Dermis blood vessel endothelial cell (primary cell): Measurements from ENCODE around the gene MADD. TPM values are rescaled to one million over a fixed set of nuclear protein-coding genes. Genes with fewer than 3 reads are reported as not detected.
A peak's percentile ranks its signal among the peaks of the same experiment; 100 is the strongest.

ENCODE experiments used
- DNase-seq: peaks from one replicate; pipeline ENCODE4 v3.0.0; 2010
- total RNA-seq: library from RNA; depleted of rRNA; stranded (reverse); fragments of >200 nt; gene quantifications from 2 replicates; pipeline ENCODE4 v1.2.3, GENCODE V29; 2014

MADD gene
- total RNA-seq, result 29.8 and 33.6 TPM in 2 replicates

- DNase-seq, result peak; percentile 91
These were observed at the start of gene MADD for GRCh38 chr11:47269829-47270305. TSS of gene MADD (plus strand) at chr11:47270133.

DNA sequence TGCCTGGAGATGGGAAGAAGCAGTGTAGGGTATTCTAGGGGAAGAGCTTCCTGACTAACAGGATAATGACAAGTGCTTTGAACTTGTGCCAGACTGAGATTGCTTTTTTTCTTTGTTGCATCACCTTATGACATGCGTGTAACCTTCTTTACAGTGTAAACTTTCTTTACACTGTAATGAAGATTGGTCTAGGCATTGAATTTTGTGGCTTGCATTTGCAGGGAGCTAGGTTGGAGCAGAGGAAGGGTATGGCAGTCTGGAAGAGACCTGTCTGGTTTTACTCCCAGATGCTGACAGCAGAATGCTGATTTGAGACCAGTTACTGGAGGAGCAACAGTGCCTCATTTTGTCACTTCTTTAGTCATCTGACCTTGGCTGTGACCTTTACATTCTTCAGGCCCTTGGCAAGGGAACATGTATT lies 49.5 kb upstream of the MADD start:
- DNase-seq, result peak; percentile 85

GRCh38 chr11:47222696-47223095 lies 47.2 kb upstream of the MADD start:
- no peak for DNase-seq

- DNase-seq, result no peak
These were observed 44.2 kb upstream of the MADD start for GRCh38 chr11:47225552-47226400.

DNA sequence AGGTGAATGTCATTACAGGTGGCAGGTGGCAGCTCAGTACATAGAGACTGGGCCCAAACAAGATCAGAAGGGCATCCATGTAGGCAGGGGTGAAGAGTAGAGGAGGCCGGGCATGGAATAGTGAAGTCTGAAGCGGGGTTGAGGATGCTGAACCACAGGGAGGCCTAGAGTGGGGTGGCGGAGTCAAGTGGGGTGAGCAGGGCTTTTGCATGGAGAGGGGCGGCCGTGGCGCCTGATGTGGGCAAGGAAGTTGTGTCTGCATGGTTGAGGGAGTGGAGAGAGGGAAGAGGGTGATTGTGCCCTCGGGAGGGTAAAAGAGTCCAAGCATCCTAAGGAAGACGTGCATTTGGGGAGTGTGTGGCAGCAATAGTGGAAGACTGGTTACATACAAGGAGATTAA lies 40.8 kb upstream of the MADD start:
- no peak for DNase-seq

- DNase-seq, result no peak
These were observed 36.9 kb upstream of the MADD start for GRCh38 chr11:47233051-47233450.

DNA sequence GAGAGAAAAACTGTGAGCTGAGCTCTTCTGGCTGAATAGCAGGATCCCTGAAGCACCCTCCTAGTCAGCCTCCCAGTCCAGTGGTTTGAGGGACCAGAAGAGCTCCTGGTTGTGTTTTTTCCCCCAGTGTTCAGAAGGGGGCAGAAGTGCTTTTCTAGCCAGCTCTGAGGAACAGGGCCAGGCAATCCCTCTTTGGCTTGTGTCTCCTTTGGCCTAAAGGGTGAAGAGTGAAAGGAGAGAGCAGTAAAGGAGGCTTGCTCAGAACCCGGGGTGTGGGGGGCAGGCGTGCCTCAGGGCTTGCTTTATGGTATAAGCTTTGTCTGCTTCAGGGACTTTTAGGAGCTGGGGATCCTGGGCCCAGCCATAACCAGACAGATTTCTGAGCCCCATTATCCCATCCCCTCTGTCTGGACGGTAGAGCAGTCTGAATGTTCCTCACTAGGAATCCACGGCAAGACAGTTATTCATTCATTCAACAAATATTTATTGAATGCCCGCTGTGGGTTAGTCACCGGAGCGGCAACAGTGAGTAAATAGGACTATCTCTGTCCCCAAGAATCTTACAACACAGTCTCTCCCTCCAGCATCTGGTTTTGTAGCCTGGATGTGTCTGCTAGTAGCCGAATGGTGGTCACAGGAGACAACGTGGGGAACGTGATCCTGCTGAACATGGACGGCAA lies 35.8 kb upstream of the MADD start:
- peak; percentile 68 for DNase-seq

DNA sequence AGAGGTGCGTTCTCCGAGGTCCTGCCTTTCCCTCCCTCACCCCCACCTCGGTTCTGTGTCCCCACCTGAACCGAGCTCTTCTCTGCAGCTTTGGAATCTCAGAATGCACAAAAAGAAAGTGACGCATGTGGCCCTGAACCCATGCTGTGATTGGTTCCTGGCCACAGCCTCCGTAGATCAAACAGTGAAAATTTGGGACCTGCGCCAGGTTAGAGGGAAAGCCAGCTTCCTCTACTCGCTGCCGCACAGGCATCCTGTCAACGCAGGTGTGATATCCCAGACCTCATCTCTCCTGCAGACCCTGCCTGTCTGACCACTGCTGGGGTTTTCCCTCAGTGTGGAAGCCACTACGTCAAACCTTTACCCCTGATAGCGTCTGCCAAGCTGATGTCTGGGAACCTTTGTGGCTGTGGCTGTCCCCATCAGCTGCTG lies 35.2 kb upstream of the MADD start:
- peak; percentile 62 for DNase-seq

DNA sequence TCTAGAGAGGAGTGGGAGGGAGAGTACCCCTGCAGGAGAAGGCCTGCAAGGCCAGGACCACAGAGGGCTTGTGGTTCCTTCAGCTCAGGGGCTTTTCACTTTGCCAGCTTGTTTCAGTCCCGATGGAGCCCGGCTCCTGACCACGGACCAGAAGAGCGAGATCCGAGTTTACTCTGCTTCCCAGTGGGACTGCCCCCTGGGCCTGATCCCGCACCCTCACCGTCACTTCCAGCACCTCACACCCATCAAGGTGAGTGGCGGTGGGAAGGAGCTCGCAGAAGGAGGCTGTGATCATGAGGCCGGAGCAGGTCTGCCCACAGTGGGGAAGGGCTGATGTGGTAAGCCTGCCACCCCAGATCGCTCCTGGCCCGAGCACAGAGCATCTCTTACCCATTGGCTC lies 34.8 kb upstream of the MADD start:
- no peak for DNase-seq

DNA sequence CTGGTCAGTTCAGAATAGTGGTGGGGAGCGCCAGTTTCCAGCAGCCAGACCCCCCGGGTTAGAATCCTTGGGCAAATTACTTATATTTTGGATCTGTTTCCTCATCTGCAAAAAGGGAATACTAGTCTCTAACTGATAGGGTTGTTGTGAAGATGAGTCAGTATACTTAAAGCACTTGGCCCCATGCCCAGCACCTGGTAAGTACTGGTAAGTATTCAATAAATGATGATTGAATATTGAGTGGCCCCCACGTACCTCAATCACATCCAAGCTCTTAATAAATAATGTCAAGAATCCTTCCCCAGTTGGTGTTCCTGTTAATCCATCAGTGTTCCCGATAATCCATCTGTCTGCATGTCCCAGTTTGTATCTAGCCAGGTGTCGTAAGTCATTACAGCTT lies 33.5 kb upstream of the MADD start:
- peak; percentile 68 for DNase-seq

DNA sequence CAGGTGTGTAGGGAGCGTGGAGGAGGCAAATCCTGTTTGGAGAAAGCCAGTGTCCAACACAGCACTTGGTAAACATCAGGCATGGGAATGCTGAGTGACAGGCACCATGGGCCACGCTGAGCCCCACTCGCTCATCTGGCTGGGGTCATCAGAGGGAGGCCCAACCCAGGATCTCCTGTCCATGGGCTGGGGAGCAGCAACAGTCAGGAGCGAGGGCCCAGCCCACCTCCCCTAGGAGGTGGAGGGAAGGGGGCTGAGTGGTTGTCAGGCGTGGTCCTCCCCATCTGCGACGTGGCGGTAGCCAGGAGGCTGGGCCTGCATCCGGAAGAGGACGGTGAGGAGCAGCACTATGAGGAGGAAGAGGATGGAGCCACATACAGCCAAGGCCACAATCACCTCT lies 30.1 kb upstream of the MADD start:
- DNase-seq, result no peak

- no peak for DNase-seq
These were observed 28.1 kb upstream of the MADD start for GRCh38 chr11:47241841-47242301.

GRCh38 chr11:47242596-47243192 lies 27.2 kb upstream of the MADD start:
- DNase-seq, result no peak

DNA sequence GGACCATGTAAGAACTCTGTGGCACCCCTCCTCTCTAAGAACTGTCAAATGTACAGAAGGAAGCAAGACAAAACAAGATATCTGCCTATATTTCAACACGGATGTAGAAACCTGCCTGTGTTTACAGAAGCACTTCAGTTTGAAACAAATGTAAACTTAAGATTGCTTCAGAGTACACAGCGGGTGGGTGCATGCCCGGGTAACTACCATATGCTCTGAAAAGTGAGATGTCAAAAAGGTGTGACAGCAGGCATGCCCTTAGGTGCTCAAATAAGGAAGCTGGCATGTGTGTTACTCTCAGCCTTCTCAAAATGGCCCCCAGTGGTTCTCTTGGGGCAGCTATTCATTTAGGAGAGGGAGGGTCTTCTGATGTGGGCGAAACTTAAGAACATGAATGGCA lies 26.5 kb upstream of the MADD start:
- no peak for DNase-seq

DNA sequence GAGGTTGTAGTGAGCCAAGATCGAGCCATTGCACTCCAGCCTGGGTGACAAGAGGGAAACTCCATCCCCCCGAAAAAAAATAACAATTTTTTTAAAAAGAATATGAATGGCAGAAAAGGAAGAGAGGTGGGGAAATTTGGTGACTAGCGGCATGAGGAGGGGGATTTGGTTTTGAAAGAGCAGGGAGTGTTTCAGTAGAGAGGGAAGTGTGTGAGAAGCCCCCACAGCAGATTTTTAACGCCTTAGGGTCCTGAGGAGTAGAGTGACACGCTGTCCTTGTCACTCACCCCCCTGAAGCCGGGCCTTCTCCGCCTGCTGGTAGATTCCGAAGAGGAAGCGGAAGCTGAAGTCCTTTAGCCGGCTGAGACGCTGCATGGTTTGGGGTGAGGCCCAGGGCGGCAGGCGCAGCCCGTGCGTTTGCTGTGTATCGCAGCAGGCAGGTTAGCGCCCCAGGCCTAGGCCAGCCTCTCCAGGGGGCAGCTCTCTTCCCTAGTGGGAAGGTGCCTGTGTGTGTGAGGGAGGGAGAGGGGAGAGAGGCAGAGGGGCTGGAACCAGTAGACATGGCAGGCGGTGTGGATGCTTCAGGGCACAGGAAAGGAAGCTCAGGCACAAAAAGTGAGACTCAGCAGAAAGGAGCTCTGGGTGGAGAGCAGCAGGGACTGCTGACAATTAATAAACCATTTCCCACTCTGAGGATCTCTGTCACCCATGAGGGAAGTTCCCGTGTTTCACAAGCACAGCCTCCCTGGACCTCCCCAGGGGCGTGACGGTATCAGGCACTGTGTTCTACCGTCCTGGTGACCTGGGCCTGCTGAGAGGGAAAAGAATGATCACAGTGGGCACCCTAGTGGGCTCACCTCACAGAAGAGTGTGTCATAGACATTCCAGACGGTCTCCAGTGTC lies 25.2 kb upstream of the MADD start:
- DNase-seq, result no peak

DNA sequence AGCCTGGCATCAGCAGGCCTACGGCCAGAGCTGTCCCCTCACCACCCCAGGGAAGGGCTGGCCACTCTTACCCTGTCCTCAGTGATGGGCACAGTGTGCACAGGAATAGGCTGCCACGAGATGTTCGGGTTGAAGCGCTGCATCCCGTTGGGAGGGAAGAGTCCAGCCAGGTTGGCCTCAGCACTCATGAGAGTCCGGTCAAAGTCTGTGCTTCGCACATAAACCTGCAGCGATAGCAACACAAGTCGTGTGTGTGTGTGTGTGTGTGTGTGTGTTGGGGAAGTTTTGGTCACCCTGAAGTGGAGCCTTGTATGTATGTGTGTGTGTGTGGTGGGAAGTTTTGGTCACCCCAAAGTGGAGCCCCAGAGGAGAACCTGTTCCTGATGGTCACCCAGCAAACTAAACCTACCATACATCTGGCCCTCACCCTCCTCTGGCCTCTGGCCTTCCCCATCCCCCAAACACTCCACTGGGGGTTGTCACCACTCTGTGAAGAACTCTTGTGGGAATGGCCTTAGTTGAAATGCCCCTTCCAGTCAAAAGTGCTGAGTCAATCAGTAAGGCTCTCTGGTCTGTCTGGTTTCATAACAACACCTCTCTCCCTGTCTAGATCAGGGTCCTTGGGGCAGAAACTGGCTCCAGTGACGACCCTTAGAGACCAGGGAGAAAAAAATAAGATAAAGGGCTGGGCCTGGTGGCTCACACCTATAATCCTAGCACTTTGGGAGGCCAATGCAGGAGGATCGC lies 24.1 kb upstream of the MADD start:
- no peak for DNase-seq

DNA sequence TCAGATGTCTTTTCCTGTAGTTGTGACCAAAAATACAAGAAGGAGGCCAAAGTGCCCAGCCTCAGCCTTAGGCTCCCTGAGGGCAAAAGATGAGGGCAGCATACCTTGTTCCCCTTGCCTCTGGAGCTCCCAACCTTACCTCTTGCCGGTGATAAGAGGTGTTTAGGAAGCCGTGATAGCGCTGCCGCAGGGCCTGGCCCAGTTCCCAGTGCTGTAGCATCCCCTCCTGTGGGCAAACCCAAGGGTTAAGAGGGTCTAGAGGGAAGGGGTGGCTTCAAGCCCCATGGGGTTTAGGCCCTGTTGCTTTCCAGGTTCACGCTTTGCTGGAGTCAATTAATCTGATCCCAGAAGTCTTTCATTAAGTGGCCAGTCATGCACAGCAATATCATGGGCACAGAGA lies 22.4 kb upstream of the MADD start:
- no peak for DNase-seq

DNA sequence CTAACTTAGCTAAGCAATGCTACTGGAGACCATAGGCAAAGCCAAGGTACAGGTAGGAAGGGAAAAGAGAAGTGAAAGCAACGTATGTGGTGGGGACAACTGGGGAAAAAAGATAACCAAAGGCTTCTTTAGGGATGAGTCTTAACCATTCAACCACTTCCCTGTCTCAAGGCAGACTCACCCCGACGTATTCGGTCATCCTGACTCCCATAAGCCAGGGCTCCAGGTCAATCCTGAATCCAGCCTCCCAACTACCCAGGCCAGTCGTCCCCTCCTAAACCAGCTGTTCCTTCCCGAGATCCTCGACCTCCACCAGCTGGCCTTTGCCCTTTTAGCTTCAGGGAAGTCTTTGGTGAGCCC lies 21.6 kb upstream of the MADD start:
- DNase-seq, result no peak

DNA sequence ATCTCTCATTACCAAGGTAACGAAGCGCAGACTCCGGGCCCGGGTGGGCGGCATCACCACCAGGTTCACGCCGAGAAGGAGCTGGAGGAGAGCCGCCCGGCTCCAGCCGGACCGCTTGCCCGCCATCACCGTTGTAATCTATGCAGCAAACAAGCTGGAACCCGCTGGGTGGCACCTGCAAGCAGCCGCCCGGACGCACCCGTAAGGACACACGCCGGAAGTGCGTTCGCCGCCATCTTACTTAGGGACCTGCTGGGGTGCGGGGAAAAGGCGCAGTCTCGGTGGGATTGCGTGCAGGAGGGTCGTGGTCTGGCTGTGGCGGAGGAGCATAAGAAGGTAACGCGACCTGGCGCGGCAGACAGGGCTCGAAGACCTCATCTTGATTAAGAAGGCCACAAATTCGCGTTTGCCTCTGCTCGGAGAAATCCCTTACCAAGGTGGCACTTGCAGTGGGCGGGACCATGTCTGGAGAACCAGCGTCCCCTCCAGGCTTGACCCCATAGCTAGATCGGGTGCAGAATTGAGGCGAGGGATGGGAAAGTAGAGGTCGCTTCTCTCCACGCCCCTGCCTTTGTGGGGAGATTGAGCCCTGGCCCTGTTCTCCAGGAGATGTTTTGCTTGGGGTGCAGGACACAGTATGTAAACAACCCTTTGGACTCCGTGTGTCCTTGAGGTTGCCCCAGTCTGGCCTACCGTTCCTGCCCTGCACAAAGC lies 21.1 kb upstream of the MADD start, which contains the start of gene ACP2:
TSS of gene ACP2 (minus strand) at position 151 of the 714 bp plus-strand sequence. CDS start at position 126, 25 bp downstream.
- DNase-seq, result peak; percentile 92

- no peak for DNase-seq
These were observed 20.6 kb upstream of the MADD start for GRCh38 chr11:47249378-47249715.

DNA sequence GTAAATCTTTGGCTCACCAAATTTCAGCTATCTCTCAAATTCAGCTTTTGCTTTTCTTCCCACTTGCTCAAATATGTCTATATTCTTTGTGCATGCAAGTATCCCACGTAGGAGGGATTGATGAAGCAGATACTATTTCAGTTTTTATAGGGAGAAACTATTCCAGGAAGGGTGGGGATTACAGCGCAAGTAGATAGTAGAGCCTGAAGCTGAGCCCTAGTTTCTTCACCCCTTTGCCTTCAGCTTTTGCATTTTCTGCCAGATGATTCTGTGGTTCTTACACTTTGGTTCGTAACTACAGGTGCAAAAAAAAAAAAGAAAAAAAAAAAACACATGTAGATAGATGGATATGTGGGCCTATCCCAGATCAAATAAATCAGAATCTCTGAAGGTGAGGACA lies 18.2 kb upstream of the MADD start:
- no peak for DNase-seq
